ENCODE results near the gene BCAR1. TPM values are rescaled to one million over a fixed set of nuclear protein-coding genes. Genes with fewer than 3 reads are reported as not detected.
"Not testable (repeated sequence)": the region's sequence is repeated elsewhere in the genome, so short reads cannot be mapped to it uniquely, and the experiment has no call there.

Gene BCAR1
- polyA plus RNA-seq, 1 donor: 51.2 TPM

GRCh38 chr16:75256059-75256571, 4.7 kb upstream of the BCAR1 start:
- no peak for DNase-seq

- no peak for DNase-seq
These were observed 3.0 kb upstream of the BCAR1 start for GRCh38 chr16:75254359-75254837.

GRCh38 chr16:75252946-75253911, 1.8 kb upstream of the BCAR1 start:
- no peak for DNase-seq

- no peak for DNase-seq
These were observed 833 bp upstream of the BCAR1 start for GRCh38 chr16:75252049-75252864.

- DNase-seq: no peak
These were observed 580 bp downstream of the BCAR1 start for GRCh38 chr16:75250809-75251279.

- DNase-seq: no peak
These were observed 1.2 kb downstream of the BCAR1 start for GRCh38 chr16:75250089-75250808.

GRCh38 chr16:75249441-75249840, 2.0 kb downstream of the BCAR1 start:
- DNase-seq: no peak

GRCh38 chr16:75248536-75249380, 2.7 kb downstream of the BCAR1 start:
- no peak for DNase-seq

GRCh38 chr16:75248142-75248535, 3.3 kb downstream of the BCAR1 start:
- no peak for DNase-seq

GRCh38 chr16:75247249-75247648, 4.2 kb downstream of the BCAR1 start:
- no peak for DNase-seq

- no peak for DNase-seq
These were observed 4.8 kb downstream of the BCAR1 start for GRCh38 chr16:75246504-75247205.

GRCh38 chr16:75244844-75245758, 6.3 kb downstream of the BCAR1 start:
- no peak for DNase-seq

GRCh38 chr16:75244225-75244809, 7.1 kb downstream of the BCAR1 start:
- no peak for DNase-seq

- no peak for DNase-seq
These were observed 7.7 kb downstream of the BCAR1 start for GRCh38 chr16:75243667-75244224.

GRCh38 chr16:75242436-75243078, 8.9 kb downstream of the BCAR1 start:
- not testable (repeated sequence) for DNase-seq

GRCh38 chr16:75241955-75242354, 9.5 kb downstream of the BCAR1 start:
- DNase-seq: no peak

- DNase-seq: no peak
These were observed 10.0 kb downstream of the BCAR1 start for GRCh38 chr16:75241412-75241811.

GRCh38 chr16:75240633-75241032, 10.8 kb downstream of the BCAR1 start:
- DNase-seq: not testable (repeated sequence)
